ENCODE results near the gene SERPINB5.

DNA sequence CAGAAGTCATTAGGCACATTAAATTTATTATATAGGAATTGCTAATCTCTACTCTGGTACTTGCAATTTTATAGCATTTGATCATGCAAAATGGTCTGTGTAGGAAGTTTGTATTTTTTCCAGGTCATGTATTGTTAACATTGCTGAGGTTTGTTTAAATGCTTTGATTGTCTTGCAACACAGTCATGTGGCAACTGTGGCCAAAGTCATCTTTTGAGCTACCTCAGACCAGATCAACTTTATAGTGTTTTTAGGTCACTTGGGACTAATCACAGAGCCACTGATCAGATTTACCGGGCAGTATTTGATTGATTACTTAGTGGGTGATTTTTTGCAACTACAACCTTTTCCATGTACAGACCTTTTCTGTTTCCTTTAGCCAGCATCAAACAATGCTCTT, 3.7 kb downstream of the SERPINB5 start:
- TF ChIP-seq, protein P1, sequence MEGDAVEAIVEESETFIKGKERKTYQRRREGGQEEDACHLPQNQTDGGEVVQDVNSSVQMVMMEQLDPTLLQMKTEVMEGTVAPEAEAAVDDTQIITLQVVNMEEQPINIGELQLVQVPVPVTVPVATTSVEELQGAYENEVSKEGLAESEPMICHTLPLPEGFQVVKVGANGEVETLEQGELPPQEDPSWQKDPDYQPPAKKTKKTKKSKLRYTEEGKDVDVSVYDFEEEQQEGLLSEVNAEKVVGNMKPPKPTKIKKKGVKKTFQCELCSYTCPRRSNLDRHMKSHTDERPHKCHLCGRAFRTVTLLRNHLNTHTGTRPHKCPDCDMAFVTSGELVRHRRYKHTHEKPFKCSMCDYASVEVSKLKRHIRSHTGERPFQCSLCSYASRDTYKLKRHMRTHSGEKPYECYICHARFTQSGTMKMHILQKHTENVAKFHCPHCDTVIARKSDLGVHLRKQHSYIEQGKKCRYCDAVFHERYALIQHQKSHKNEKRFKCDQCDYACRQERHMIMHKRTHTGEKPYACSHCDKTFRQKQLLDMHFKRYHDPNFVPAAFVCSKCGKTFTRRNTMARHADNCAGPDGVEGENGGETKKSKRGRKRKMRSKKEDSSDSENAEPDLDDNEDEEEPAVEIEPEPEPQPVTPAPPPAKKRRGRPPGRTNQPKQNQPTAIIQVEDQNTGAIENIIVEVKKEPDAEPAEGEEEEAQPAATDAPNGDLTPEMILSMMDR (IDR thresholded peaks at IDR 0.05), result no peak
- no peak for TF ChIP-seq POLR2A (IDR thresholded peaks at IDR 0.05)

Data from testis (tissue), 2 donors.